Measurements from ENCODE around the gene NEDD8. TPM values are rescaled to one million over a fixed set of nuclear protein-coding genes. Genes with fewer than 3 reads are reported as not detected.
A peak's percentile ranks its signal among the peaks of the same experiment; 100 is the strongest.

NEDD8 gene
- total and polyA plus RNA-seq, 2 experiments from 2014 or later, result 130 to 418 TPM

DNA sequence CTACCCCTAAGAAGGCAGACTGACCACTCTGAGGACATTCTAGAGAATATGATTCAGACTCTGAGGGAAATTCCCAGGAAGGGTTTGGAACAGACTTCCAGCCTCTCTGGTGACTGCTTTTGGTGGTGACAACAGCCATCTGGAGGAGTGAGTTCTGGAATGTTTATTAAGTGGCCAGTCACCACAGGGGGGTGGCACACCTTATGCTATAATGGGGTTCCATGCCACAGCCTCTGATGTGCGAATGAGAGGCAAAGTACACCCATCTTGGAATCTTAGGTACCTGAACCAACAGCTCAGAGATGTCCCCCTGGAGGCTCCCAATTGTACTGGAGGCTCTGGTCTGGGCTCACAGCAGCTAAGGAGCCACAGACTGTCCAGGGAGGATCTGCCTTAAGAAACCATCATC is 19.7 kb upstream of the NEDD8 start:
- Histone ChIP-seq H3K79me2 (replicated peaks; ENCODE audit: insufficient read depth) (no peaks in the 10 kb centered on the region), H3K4me2 (no peak overlapping the region), H4K20me1 (replicated peaks; ENCODE audit: insufficient read depth) (no peaks in the 10 kb centered on the region), H3K27ac (ENCODE audit: low read depth) (no peak overlapping the region), H3K4me1 (ENCODE audit: insufficient read depth) (no peaks in the 10 kb centered on the region), H3F3A (replicated peaks; ENCODE audit: low read depth) (no peaks in the 10 kb centered on the region), H2AFZ (no peak overlapping the region), H3K27me3 (ENCODE audit: insufficient read depth) (no peaks in the 10 kb centered on the region), H3K36me3 (ENCODE audit: insufficient read depth) (no peaks in the 10 kb centered on the region), H3K9me2 (ENCODE audit: insufficient read depth) (no peaks in the 10 kb centered on the region), H3K4me3 (no peak overlapping the region)
- H3K27me3 Mint-ChIP-seq (ENCODE audit: insufficient read depth, low read depth, poor library complexity), result peaks cover 8% of the 10 kb centered on the region
- H3K36me3 Mint-ChIP-seq (ENCODE audit: low read depth), result no peaks in the 10 kb centered on the region
- peak; percentile 63 for ATAC-seq
- no peak overlapping the region for H3K4me3 Mint-ChIP-seq
- peak; percentile 36 for DNase-seq (ENCODE audit: low spot score)
- TF ChIP-seq NANOG (IDR thresholded peaks at IDR 0.05; ENCODE audit: borderline replicate concordance) (no peak), EZH2 (IDR thresholded peaks at IDR 0.05; ENCODE audit: low read depth, unreplicated experiment) (no peak), STAT1 (IDR thresholded peaks at IDR 0.05; ENCODE audit: unreplicated experiment) (no peak), ZNF331 (CRISPR knock-in tag; IDR thresholded peaks at IDR 0.05; ENCODE audit: low read depth) (no peak), JUNB (IDR thresholded peaks at IDR 0.05; ENCODE audit: unreplicated experiment) (no peak), ZNF114 (CRISPR knock-in tag; IDR thresholded peaks at IDR 0.05) (no peak), EZH2phosphoT487 (IDR thresholded peaks at IDR 0.05; ENCODE audit: unreplicated experiment) (no peak), POLR2AphosphoS5 (IDR thresholded peaks at IDR 0.05; ENCODE audit: low read depth) (no peak), CREB1 (CRISPR knock-in tag; IDR thresholded peaks at IDR 0.05; ENCODE audit: low read depth) (no peak)
- TF ChIP-seq, protein P1, sequence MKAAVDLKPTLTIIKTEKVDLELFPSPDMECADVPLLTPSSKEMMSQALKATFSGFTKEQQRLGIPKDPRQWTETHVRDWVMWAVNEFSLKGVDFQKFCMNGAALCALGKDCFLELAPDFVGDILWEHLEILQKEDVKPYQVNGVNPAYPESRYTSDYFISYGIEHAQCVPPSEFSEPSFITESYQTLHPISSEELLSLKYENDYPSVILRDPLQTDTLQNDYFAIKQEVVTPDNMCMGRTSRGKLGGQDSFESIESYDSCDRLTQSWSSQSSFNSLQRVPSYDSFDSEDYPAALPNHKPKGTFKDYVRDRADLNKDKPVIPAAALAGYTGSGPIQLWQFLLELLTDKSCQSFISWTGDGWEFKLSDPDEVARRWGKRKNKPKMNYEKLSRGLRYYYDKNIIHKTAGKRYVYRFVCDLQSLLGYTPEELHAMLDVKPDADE (IDR thresholded peaks at IDR 0.05), result no peak
- TF ChIP-seq, protein P2, sequence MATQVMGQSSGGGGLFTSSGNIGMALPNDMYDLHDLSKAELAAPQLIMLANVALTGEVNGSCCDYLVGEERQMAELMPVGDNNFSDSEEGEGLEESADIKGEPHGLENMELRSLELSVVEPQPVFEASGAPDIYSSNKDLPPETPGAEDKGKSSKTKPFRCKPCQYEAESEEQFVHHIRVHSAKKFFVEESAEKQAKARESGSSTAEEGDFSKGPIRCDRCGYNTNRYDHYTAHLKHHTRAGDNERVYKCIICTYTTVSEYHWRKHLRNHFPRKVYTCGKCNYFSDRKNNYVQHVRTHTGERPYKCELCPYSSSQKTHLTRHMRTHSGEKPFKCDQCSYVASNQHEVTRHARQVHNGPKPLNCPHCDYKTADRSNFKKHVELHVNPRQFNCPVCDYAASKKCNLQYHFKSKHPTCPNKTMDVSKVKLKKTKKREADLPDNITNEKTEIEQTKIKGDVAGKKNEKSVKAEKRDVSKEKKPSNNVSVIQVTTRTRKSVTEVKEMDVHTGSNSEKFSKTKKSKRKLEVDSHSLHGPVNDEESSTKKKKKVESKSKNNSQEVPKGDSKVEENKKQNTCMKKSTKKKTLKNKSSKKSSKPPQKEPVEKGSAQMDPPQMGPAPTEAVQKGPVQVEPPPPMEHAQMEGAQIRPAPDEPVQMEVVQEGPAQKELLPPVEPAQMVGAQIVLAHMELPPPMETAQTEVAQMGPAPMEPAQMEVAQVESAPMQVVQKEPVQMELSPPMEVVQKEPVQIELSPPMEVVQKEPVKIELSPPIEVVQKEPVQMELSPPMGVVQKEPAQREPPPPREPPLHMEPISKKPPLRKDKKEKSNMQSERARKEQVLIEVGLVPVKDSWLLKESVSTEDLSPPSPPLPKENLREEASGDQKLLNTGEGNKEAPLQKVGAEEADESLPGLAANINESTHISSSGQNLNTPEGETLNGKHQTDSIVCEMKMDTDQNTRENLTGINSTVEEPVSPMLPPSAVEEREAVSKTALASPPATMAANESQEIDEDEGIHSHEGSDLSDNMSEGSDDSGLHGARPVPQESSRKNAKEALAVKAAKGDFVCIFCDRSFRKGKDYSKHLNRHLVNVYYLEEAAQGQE (IDR thresholded peaks at IDR 0.05; ENCODE audit: unreplicated experiment), result no peak
- TF ChIP-seq, protein P3, sequence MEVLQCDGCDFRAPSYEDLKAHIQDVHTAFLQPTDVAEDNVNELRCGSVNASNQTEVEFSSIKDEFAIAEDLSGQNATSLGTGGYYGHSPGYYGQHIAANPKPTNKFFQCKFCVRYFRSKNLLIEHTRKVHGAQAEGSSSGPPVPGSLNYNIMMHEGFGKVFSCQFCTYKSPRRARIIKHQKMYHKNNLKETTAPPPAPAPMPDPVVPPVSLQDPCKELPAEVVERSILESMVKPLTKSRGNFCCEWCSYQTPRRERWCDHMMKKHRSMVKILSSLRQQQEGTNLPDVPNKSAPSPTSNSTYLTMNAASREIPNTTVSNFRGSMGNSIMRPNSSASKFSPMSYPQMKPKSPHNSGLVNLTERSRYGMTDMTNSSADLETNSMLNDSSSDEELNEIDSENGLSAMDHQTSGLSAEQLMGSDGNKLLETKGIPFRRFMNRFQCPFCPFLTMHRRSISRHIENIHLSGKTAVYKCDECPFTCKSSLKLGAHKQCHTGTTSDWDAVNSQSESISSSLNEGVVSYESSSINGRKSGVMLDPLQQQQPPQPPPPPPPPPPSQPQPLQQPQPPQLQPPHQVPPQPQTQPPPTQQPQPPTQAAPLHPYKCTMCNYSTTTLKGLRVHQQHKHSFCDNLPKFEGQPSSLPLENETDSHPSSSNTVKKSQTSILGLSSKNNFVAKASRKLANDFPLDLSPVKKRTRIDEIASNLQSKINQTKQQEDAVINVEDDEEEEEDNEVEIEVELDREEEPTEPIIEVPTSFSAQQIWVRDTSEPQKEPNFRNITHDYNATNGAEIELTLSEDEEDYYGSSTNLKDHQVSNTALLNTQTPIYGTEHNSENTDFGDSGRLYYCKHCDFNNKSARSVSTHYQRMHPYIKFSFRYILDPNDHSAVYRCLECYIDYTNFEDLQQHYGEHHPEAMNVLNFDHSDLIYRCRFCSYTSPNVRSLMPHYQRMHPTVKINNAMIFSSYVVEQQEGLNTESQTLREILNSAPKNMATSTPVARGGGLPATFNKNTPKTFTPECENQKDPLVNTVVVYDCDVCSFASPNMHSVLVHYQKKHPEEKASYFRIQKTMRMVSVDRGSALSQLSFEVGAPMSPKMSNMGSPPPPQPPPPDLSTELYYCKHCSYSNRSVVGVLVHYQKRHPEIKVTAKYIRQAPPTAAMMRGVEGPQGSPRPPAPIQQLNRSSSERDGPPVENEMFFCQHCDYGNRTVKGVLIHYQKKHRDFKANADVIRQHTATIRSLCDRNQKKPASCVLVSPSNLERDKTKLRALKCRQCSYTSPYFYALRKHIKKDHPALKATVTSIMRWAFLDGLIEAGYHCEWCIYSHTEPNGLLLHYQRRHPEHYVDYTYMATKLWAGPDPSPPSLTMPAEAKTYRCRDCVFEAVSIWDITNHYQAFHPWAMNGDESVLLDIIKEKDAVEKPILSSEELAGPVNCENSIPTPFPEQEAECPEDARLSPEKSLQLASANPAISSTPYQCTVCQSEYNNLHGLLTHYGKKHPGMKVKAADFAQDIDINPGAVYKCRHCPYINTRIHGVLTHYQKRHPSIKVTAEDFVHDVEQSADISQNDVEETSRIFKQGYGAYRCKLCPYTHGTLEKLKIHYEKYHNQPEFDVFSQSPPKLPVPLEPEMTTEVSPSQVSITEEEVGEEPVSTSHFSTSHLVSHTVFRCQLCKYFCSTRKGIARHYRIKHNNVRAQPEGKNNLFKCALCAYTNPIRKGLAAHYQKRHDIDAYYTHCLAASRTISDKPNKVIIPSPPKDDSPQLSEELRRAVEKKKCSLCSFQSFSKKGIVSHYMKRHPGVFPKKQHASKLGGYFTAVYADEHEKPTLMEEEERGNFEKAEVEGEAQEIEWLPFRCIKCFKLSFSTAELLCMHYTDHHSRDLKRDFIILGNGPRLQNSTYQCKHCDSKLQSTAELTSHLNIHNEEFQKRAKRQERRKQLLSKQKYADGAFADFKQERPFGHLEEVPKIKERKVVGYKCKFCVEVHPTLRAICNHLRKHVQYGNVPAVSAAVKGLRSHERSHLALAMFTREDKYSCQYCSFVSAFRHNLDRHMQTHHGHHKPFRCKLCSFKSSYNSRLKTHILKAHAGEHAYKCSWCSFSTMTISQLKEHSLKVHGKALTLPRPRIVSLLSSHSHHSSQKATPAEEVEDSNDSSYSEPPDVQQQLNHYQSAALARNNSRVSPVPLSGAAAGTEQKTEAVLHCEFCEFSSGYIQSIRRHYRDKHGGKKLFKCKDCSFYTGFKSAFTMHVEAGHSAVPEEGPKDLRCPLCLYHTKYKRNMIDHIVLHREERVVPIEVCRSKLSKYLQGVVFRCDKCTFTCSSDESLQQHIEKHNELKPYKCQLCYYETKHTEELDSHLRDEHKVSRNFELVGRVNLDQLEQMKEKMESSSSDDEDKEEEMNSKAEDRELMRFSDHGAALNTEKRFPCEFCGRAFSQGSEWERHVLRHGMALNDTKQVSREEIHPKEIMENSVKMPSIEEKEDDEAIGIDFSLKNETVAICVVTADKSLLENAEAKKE (CRISPR knock-in tag; IDR thresholded peaks at IDR 0.05), result no peak
- TF ChIP-seq, protein P4, sequence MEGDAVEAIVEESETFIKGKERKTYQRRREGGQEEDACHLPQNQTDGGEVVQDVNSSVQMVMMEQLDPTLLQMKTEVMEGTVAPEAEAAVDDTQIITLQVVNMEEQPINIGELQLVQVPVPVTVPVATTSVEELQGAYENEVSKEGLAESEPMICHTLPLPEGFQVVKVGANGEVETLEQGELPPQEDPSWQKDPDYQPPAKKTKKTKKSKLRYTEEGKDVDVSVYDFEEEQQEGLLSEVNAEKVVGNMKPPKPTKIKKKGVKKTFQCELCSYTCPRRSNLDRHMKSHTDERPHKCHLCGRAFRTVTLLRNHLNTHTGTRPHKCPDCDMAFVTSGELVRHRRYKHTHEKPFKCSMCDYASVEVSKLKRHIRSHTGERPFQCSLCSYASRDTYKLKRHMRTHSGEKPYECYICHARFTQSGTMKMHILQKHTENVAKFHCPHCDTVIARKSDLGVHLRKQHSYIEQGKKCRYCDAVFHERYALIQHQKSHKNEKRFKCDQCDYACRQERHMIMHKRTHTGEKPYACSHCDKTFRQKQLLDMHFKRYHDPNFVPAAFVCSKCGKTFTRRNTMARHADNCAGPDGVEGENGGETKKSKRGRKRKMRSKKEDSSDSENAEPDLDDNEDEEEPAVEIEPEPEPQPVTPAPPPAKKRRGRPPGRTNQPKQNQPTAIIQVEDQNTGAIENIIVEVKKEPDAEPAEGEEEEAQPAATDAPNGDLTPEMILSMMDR (conservative IDR thresholded peaks at IDR 0.05; ENCODE audit: low read depth in 2 of 2), result no peak
- no peak overlapping the region for H3K27ac Mint-ChIP-seq
- no peaks in the 10 kb centered on the region for H3K9me3 Mint-ChIP-seq
- no peaks in the 10 kb centered on the region for H3K4me1 Mint-ChIP-seq

Measured in GM23338 (cell line).